Liver (tissue), 9 donors: Measurements from ENCODE around the gene ST8SIA3. TPM values are rescaled to one million over a fixed set of nuclear protein-coding genes. Genes with fewer than 3 reads are reported as not detected.

ENCODE experiments used
- DNase-seq: peaks from one replicate; pipeline ENCODE4 v3.0.0-alpha.2; 2017; ENCODE audit warnings: low spot score
- H3K27ac ChIP-seq, 2 donors: one replicate each; pipeline ENCODE4 v1.7.0; 2013; ENCODE audit warnings: inconsistent platforms in 2 of 2, low read length in 2 of 2, control low read depth in 1 of 2, low read depth in 1 of 2, mild to moderate bottlenecking in 1 of 2
- H3K27me3 ChIP-seq, 4 donors: one replicate each; pipeline versions ENCODE4 v1.6.1 to v1.7.0; 2013; ENCODE audit warnings: low read length in 3 of 4, inconsistent platforms in 1 of 4, mild to moderate bottlenecking in 1 of 4, moderate library complexity in 1 of 4; ENCODE audit not compliant: control insufficient read depth in 4 of 4, insufficient read depth in 4 of 4
- H3K36me3 ChIP-seq, 4 donors: one replicate each; pipeline versions ENCODE4 v1.6.1 to v1.7.0; 2013; ENCODE audit warnings: low read length in 3 of 4, mild to moderate bottlenecking in 3 of 4, low read depth in 1 of 4, moderate library complexity in 1 of 4; ENCODE audit not compliant: control insufficient read depth in 4 of 4, insufficient read depth in 3 of 4
- H3K4me1 ChIP-seq, 4 donors: one replicate each; pipeline versions ENCODE4 v1.6.1 to v1.7.0; 2013; ENCODE audit warnings: low read length in 3 of 4, mild to moderate bottlenecking in 3 of 4, moderate library complexity in 1 of 4; ENCODE audit not compliant: control insufficient read depth in 4 of 4, insufficient read depth in 4 of 4
- H3K4me3 ChIP-seq, 3 donors: one replicate each; pipeline versions ENCODE4 v1.6.1 to v1.7.0; 2013; ENCODE audit warnings: low read length in 3 of 3, control low read depth in 1 of 3, low read depth in 1 of 3, mild to moderate bottlenecking in 1 of 3
- H3K9ac ChIP-seq, 2 donors: one replicate each; pipeline ENCODE4 v1.7.0; 2013; ENCODE audit warnings: low read length in 2 of 2, mild to moderate bottlenecking in 2 of 2, moderate library complexity in 2 of 2, control low read depth in 1 of 2, low read depth in 1 of 2
- H3K9me3 ChIP-seq, 4 donors: one replicate each; pipeline versions ENCODE4 v1.6.1 to v1.7.0; 2013; ENCODE audit warnings: low read length in 3 of 4; ENCODE audit not compliant: control insufficient read depth in 4 of 4
- ATF3 ChIP-seq: IDR thresholded peaks from 2 replicates; pipeline ENCODE4 v1.6.1; 2016; ENCODE audit warnings: antibody characterized with exemption
- EGR1 ChIP-seq, 2 donors: IDR thresholded peaks; 2 replicates each; pipeline ENCODE4 v1.6.1; 2016 to 2018; ENCODE audit warnings: antibody characterized with exemption in 2 of 2, low read depth in 2 of 2
- FOXA1 ChIP-seq: IDR thresholded peaks from 2 replicates; pipeline ENCODE4 v1.6.1; 2016; ENCODE audit warnings: antibody characterized with exemption
- FOXA2 ChIP-seq: IDR thresholded peaks from 2 replicates; pipeline ENCODE4 v1.6.1; 2016; ENCODE audit warnings: antibody characterized with exemption
- GABPA ChIP-seq, 2 donors: IDR thresholded peaks in 1 of 2; conservative IDR thresholded peaks in 1 of 2; 2 replicates each; pipeline ENCODE4 v1.6.1; 2016; ENCODE audit warnings: antibody characterized with exemption in 2 of 2, mild to moderate bottlenecking in 1 of 2, moderate library complexity in 1 of 2
- HNF4G ChIP-seq: IDR thresholded peaks from 2 replicates; pipeline ENCODE4 v1.6.1; 2016; ENCODE audit warnings: antibody characterized with exemption
- JUND ChIP-seq, 2 donors: IDR thresholded peaks; 2 replicates each; pipeline ENCODE4 v1.6.1; 2016; ENCODE audit warnings: antibody characterized with exemption in 2 of 2
- NR2F2 ChIP-seq: IDR thresholded peaks from 2 replicates; pipeline ENCODE4 v1.6.1; 2016; ENCODE audit warnings: antibody characterized with exemption
- RAD21 ChIP-seq, 2 donors: IDR thresholded peaks; 2 replicates each; pipeline ENCODE4 v1.6.1; 2016; ENCODE audit warnings: antibody characterized with exemption in 2 of 2, mild to moderate bottlenecking in 2 of 2
- RXRA ChIP-seq, 2 donors: IDR thresholded peaks; 2 replicates each; pipeline ENCODE4 v1.6.1; 2017 to 2018; ENCODE audit warnings: antibody characterized with exemption in 2 of 2, mild to moderate bottlenecking in 1 of 2
- SP1 ChIP-seq: IDR thresholded peaks from 2 replicates; pipeline ENCODE4 v1.6.1; 2018; ENCODE audit warnings: antibody characterized with exemption, mild to moderate bottlenecking
- TAF1 ChIP-seq: conservative IDR thresholded peaks from 2 replicates; pipeline ENCODE4 v1.6.1; 2016; ENCODE audit warnings: antibody characterized with exemption, mild to moderate bottlenecking
- YY1 ChIP-seq: IDR thresholded peaks from 2 replicates; pipeline ENCODE4 v1.6.1; 2016; ENCODE audit warnings: antibody characterized with exemption, mild to moderate bottlenecking
- WGBS: extraction: QIAGEN DNeasy Blood & Tissue Kit; methylation state at CpG from one replicate; pipeline ENCODE4 v1.1.7; 2013; 5-methylcytosine and 5-hydroxymethylcytosine counted together
- polyA plus RNA-seq, 2 donors: library from polyadenylated mRNA; stranded (reverse) in 1 of 2; unstranded in 1 of 2; fragments of 200-250 nt in 1 of 2; fragments of >200 nt in 1 of 2; fragmentation: Nextera tagmentation in 1 of 2; extraction: Ambion mirVana in 1 of 2; gene quantifications; one replicate each; pipeline versions ENCODE4 v1.2.1 to v1.2.3, GENCODE V29; 2013 to 2015
- total RNA-seq, 2 donors: library from RNA; depleted of rRNA; stranded (reverse); fragments of >200 nt; gene quantifications; one replicate each; pipeline ENCODE4 v1.2.3, GENCODE V29; 2014
- TF ChIP-seq, protein P1 (sequence below): IDR thresholded peaks from 2 replicates; pipeline ENCODE4 v1.6.1; 2016; ENCODE audit warnings: antibody characterized with exemption
- TF ChIP-seq, protein P2 (sequence below): IDR thresholded peaks from 2 replicates; pipeline ENCODE4 v1.6.1; 2016; ENCODE audit warnings: antibody characterized with exemption
- TF ChIP-seq, protein P3 (sequence below): fragments of 150-350 bp; IDR thresholded peaks from 2 replicates; pipeline ENCODE4 v1.5.1; 2017; ENCODE audit warnings: improper control_type of control experiment, low read depth, low read length; ENCODE audit not compliant: missing input control
- TF ChIP-seq, protein P4 (sequence below): IDR thresholded peaks from 2 replicates; pipeline ENCODE4 v1.6.1; 2016; ENCODE audit warnings: antibody characterized with exemption, mild to moderate bottlenecking
- donor health status: healthy.
- donor health status: healthy.
- donor health status: healthy.
- donor health status: healthy.
- donor health status: healthy.

The ST8SIA3 gene
- total and polyA plus RNA-seq, 4 donors, result under 0.01 to 3.0 (median 0.32) TPM

GRCh38 chr18:57331718-57332117, 20.6 kb upstream of the ST8SIA3 start:
- Histone ChIP-seq H3K4me1 (no peaks in the 10 kb centered on the region), H3K36me3 (no peaks in the 10 kb centered on the region), H3K4me3 (no peak overlapping the region), H3K9me3 (no peaks in the 10 kb centered on the region), H3K27ac (no peak overlapping the region), H3K27me3 (no peaks in the 10 kb centered on the region), H3K9ac (no peak overlapping the region)
- TF ChIP-seq, protein P1, sequence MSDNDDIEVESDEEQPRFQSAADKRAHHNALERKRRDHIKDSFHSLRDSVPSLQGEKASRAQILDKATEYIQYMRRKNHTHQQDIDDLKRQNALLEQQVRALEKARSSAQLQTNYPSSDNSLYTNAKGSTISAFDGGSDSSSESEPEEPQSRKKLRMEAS, result no peak
- TF ChIP-seq FOXA2, result no peak
- no peak for TF ChIP-seq YY1
- TF ChIP-seq HNF4G, result no peak
- TF ChIP-seq, protein P2, sequence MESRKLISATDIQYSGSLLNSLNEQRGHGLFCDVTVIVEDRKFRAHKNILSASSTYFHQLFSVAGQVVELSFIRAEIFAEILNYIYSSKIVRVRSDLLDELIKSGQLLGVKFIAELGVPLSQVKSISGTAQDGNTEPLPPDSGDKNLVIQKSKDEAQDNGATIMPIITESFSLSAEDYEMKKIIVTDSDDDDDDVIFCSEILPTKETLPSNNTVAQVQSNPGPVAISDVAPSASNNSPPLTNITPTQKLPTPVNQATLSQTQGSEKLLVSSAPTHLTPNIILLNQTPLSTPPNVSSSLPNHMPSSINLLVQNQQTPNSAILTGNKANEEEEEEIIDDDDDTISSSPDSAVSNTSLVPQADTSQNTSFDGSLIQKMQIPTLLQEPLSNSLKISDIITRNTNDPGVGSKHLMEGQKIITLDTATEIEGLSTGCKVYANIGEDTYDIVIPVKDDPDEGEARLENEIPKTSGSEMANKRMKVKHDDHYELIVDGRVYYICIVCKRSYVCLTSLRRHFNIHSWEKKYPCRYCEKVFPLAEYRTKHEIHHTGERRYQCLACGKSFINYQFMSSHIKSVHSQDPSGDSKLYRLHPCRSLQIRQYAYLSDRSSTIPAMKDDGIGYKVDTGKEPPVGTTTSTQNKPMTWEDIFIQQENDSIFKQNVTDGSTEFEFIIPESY, result no peak
- TF ChIP-seq, protein P3, sequence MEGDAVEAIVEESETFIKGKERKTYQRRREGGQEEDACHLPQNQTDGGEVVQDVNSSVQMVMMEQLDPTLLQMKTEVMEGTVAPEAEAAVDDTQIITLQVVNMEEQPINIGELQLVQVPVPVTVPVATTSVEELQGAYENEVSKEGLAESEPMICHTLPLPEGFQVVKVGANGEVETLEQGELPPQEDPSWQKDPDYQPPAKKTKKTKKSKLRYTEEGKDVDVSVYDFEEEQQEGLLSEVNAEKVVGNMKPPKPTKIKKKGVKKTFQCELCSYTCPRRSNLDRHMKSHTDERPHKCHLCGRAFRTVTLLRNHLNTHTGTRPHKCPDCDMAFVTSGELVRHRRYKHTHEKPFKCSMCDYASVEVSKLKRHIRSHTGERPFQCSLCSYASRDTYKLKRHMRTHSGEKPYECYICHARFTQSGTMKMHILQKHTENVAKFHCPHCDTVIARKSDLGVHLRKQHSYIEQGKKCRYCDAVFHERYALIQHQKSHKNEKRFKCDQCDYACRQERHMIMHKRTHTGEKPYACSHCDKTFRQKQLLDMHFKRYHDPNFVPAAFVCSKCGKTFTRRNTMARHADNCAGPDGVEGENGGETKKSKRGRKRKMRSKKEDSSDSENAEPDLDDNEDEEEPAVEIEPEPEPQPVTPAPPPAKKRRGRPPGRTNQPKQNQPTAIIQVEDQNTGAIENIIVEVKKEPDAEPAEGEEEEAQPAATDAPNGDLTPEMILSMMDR, result no peak
- TF ChIP-seq RXRA (IDR thresholded peaks at IDR 0.05), result no peak
- TF ChIP-seq NR2F2, result no peak
- TF ChIP-seq, protein P4, sequence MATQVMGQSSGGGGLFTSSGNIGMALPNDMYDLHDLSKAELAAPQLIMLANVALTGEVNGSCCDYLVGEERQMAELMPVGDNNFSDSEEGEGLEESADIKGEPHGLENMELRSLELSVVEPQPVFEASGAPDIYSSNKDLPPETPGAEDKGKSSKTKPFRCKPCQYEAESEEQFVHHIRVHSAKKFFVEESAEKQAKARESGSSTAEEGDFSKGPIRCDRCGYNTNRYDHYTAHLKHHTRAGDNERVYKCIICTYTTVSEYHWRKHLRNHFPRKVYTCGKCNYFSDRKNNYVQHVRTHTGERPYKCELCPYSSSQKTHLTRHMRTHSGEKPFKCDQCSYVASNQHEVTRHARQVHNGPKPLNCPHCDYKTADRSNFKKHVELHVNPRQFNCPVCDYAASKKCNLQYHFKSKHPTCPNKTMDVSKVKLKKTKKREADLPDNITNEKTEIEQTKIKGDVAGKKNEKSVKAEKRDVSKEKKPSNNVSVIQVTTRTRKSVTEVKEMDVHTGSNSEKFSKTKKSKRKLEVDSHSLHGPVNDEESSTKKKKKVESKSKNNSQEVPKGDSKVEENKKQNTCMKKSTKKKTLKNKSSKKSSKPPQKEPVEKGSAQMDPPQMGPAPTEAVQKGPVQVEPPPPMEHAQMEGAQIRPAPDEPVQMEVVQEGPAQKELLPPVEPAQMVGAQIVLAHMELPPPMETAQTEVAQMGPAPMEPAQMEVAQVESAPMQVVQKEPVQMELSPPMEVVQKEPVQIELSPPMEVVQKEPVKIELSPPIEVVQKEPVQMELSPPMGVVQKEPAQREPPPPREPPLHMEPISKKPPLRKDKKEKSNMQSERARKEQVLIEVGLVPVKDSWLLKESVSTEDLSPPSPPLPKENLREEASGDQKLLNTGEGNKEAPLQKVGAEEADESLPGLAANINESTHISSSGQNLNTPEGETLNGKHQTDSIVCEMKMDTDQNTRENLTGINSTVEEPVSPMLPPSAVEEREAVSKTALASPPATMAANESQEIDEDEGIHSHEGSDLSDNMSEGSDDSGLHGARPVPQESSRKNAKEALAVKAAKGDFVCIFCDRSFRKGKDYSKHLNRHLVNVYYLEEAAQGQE, result no peak
- TF ChIP-seq SP1, result no peak
- no peak for TF ChIP-seq GABPA (IDR thresholded peaks at IDR 0.05 in 1 of 2, conservative IDR thresholded peaks at IDR 0.05 in 1 of 2)
- TF ChIP-seq FOXA1, result no peak
- TF ChIP-seq RAD21 (IDR thresholded peaks at IDR 0.05), result no peak
- TF ChIP-seq EGR1 (IDR thresholded peaks at IDR 0.05; ENCODE audit: low read depth in 2 of 2), result no peak
- 97% methylated on average over 2 of the region's 2 CpGs for WGBS
- DNase-seq, result no peak

DNA sequence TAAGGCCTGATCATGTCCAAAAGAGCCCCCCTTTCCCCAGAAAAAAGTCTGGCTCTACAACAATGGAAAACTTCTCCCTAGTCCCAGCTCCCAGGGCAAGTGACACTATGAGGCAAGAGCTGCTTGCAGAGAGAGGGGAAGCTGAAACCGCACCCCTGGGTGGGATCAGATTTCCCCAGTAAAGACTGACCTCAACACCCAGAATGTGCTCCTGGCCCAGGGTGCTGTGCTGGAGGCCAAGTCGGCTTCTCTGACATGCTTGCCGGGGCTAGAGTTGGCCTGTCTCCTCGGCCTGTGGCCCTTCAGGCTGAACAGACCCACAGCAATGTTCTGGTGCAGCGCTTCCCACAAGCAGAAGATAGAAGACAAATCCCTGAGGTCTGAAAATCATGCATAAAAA, 18.4 kb upstream of the ST8SIA3 start:
- 83% methylated on average over 5 of the region's 5 CpGs for WGBS
- DNase-seq, result no peak
- no peaks in the 10 kb centered on the region for H3K27me3 ChIP-seq
- no peaks in the 10 kb centered on the region for H3K4me1 ChIP-seq
- no peak overlapping the region for H3K4me3 ChIP-seq
- no peak overlapping the region for H3K9ac ChIP-seq
- H3K27ac ChIP-seq, result no peak overlapping the region
- H3K9me3 ChIP-seq, result no peaks in the 10 kb centered on the region
- H3K36me3 ChIP-seq, result no peaks in the 10 kb centered on the region
- no peak for TF ChIP-seq YY1
- TF ChIP-seq NR2F2, result no peak
- no peak for TF ChIP-seq GABPA (IDR thresholded peaks at IDR 0.05 in 1 of 2, conservative IDR thresholded peaks at IDR 0.05 in 1 of 2)
- TF ChIP-seq FOXA2, result no peak
- TF ChIP-seq SP1, result no peak
- TF ChIP-seq FOXA1, result no peak
- TF ChIP-seq RAD21 (IDR thresholded peaks at IDR 0.05), result no peak
- no peak for TF ChIP-seq RXRA (IDR thresholded peaks at IDR 0.05)
- no peak for TF ChIP-seq JUND (IDR thresholded peaks at IDR 0.05)
- no peak for TF ChIP-seq EGR1 (IDR thresholded peaks at IDR 0.05; ENCODE audit: low read depth in 2 of 2)
- TF ChIP-seq, protein P1, result no peak
- TF ChIP-seq, protein P2, result no peak
- TF ChIP-seq, protein P3, result no peak
- TF ChIP-seq TAF1, result no peak
- TF ChIP-seq ATF3, result no peak
- TF ChIP-seq HNF4G, result no peak
